Glutamatergic neuron (in vitro differentiated cells): ENCODE results near the gene ARF1. TPM values are rescaled to one million over a fixed set of nuclear protein-coding genes. Genes with fewer than 3 reads are reported as not detected.
A peak's percentile ranks its signal among the peaks of the same experiment; 100 is the strongest.

Source experiments
- DNase-seq: peaks from one replicate; pipeline ENCODE4 v3.0.0; 2022
- H3K27ac Mint-ChIP-seq: one replicate; pipeline ENCODE4 v1.8.0; 2020; ENCODE audit warnings: mild to moderate bottlenecking, mixed read lengths, inconsistent platforms; ENCODE audit not compliant: unreplicated experiment
- H3K27me3 Mint-ChIP-seq: one replicate; pipeline ENCODE4 v1.8.0; 2020; ENCODE audit warnings: mild to moderate bottlenecking, moderate library complexity, mixed read lengths, inconsistent platforms; ENCODE audit not compliant: unreplicated experiment
- H3K36me3 Mint-ChIP-seq: one replicate; pipeline ENCODE4 v1.8.0; 2020; ENCODE audit warnings: mild to moderate bottlenecking, mixed read lengths, inconsistent platforms; ENCODE audit not compliant: unreplicated experiment
- H3K4me1 Mint-ChIP-seq: one replicate; pipeline ENCODE4 v1.8.0; 2020; ENCODE audit warnings: mild to moderate bottlenecking, low read depth, mixed read lengths, inconsistent platforms; ENCODE audit not compliant: unreplicated experiment
- H3K4me3 Mint-ChIP-seq: one replicate; pipeline ENCODE4 v1.8.0; 2020; ENCODE audit warnings: mild to moderate bottlenecking, mixed read lengths, inconsistent platforms; ENCODE audit not compliant: unreplicated experiment
- H3K9me3 Mint-ChIP-seq: one replicate; pipeline ENCODE4 v1.8.0; 2020; ENCODE audit warnings: mild to moderate bottlenecking, moderate library complexity, mixed read lengths, inconsistent platforms; ENCODE audit not compliant: unreplicated experiment
- total RNA-seq: library from RNA; stranded (reverse); fragmentation: NEBNext Ultra II Directional; extraction: Animal tissue kit (Norgen Biotek cat#: 25700); gene quantifications from one replicate; pipeline ENCODE4 v1.2.1, GENCODE V29; 2021; ENCODE audit not compliant: unreplicated experiment
- TF ChIP-seq, protein P1 (sequence below): fragments of 200-600 bp; sonication (generic); IDR thresholded peaks from one replicate; pipeline ENCODE4 v1.5.0; 2021; ENCODE audit not compliant: partially characterized antibody, unreplicated experiment

The ARF1 gene
- total RNA-seq, 1 donor from 2014 or later = 222 TPM

DNA sequence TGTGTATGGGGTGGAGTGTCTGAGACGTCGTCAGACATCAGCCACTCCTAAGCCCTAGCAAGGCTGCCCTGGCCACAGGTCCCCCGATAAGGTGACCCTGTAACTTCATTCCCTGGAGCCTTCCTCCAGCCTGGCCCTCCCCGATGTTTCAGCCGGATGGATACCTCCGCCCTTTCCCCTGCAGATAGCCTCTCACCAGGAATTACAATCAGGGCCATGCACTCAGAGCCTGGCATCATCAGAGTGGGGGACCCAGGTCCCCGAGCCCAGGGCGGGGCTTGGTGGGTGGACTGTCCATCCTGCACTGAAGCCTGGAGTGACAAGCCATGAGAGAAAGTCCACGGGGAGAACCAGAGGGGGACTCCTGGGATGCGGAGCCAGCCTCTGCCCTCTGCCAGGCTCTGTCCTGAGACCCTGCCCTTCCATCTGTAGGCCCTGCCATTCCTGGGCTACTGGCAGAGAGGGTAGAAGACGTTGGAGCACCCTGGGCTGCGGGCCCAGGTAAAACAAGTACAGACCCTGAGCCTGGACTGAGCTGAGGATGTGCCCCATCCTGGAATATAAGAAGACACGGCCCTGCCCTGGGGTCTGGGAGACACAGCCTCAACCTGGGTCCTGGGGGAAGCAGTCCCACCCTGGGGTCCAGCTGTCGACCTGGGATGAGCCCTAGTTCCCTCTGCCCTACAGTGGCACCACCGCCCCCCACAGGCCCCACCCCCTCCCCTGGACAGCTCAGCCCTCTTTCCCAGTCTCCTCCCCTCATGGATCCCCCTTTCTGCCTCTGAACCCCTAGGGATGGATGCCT lies 16.8 kb upstream of the ARF1 start:
- Mint-ChIP-seq H3K4me1 (no peaks in the 10 kb centered on the region), H3K36me3 (peaks cover 4% of the 10 kb centered on the region), H3K4me3 (no peak overlapping the region), H3K27ac (no peak overlapping the region), H3K9me3 (peaks cover 4% of the 10 kb centered on the region), H3K27me3 (peaks cover 12% of the 10 kb centered on the region)
- TF ChIP-seq, protein P1, sequence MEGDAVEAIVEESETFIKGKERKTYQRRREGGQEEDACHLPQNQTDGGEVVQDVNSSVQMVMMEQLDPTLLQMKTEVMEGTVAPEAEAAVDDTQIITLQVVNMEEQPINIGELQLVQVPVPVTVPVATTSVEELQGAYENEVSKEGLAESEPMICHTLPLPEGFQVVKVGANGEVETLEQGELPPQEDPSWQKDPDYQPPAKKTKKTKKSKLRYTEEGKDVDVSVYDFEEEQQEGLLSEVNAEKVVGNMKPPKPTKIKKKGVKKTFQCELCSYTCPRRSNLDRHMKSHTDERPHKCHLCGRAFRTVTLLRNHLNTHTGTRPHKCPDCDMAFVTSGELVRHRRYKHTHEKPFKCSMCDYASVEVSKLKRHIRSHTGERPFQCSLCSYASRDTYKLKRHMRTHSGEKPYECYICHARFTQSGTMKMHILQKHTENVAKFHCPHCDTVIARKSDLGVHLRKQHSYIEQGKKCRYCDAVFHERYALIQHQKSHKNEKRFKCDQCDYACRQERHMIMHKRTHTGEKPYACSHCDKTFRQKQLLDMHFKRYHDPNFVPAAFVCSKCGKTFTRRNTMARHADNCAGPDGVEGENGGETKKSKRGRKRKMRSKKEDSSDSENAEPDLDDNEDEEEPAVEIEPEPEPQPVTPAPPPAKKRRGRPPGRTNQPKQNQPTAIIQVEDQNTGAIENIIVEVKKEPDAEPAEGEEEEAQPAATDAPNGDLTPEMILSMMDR = no peak
- peak; percentile 11 for DNase-seq

DNA sequence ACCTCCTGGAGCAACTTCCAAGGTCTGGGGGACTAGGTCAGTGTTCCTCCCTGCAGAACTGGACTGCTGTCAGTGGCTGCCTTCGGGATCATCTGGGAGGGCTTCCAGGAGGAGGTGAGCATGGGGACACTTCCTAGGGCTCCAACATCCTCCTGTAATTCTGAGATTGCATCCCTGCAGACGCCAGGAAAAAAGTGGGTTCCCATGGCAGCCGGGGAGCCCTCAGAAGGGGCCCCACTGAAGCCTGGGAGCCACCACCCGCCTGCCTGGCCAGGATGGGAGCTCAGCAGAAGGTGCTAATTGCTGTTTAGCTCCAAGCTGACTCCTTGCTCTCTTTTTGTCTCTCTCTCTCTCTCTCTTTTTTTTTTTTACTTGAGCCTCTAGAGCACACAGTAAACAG lies 16.1 kb upstream of the ARF1 start:
- Mint-ChIP-seq H3K9me3 (no peaks in the 10 kb centered on the region), H3K36me3 (no peaks in the 10 kb centered on the region), H3K27ac (no peak overlapping the region), H3K4me3 (no peak overlapping the region), H3K4me1 (no peaks in the 10 kb centered on the region), H3K27me3 (peaks cover 12% of the 10 kb centered on the region)
- DNase-seq = no peak
- TF ChIP-seq, protein P1 = no peak

DNA sequence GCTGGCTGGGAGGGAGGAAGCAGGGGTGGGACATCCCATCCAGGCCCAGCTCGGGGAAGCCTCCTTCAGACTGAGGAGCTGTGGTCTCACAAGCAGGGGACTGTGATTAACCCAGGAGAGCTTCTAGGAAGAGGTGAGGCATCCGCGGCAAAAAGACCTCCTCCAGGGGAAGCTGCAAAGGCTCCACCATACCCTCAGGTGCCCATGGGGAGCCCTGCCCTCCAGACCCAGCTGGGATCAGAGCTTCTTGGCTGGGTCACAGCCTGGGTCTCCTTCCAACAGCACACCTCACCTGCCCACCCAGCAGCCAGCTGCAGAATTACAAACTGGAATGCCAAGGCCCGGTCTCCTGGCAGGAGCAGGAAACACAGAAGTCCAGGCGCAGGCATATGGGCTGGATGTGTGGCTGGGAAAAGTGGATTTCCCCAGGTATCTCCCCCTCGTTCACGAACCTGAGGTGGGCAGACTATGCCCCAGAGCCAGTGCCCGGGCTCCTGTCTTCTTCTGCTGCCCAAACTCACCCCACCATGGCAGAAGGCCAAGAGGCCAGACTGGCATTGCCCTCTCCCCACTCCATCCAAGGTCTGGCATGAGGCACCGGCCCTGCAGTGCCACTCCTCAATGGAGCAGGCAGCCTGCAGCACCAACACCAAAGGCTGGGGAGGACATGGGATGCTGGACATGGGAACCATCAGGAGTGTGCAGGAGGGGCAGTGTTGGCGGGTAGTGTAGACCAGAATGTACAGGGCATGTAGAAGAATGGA lies 15.4 kb upstream of the ARF1 start:
- no peaks in the 10 kb centered on the region for H3K36me3 Mint-ChIP-seq
- no peaks in the 10 kb centered on the region for H3K9me3 Mint-ChIP-seq
- no peak for DNase-seq
- H3K27me3 Mint-ChIP-seq = peaks cover 12% of the 10 kb centered on the region
- H3K4me3 Mint-ChIP-seq = no peak overlapping the region
- TF ChIP-seq, protein P1 = no peak
- H3K27ac Mint-ChIP-seq = no peak overlapping the region
- no peaks in the 10 kb centered on the region for H3K4me1 Mint-ChIP-seq

DNA sequence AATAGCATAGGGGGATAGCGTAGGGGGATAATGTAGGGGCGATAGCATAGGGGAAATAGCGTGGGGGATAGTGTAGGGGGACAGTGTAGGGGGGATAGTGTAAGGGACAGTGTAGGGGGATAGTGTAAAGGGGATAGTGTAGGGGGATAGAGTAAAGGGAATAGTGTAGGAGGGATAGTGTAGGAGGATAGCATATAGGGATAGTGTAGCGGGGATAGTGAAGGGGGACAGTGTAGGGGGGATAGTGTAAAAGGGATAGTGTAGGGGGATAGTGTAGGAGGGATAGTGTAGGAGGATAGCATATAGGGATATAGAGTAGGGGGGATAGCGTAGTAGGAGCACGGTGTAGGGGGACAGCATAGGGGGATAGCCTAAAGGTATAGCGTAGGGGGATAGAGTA lies 14.1 kb upstream of the ARF1 start:
- H3K4me1 Mint-ChIP-seq = no peaks in the 10 kb centered on the region
- no peak overlapping the region for H3K27ac Mint-ChIP-seq
- no peaks in the 10 kb centered on the region for H3K36me3 Mint-ChIP-seq
- TF ChIP-seq, protein P1 = no peak
- no peak overlapping the region for H3K4me3 Mint-ChIP-seq
- no peaks in the 10 kb centered on the region for H3K9me3 Mint-ChIP-seq
- DNase-seq = no peak
- peaks cover 12% of the 10 kb centered on the region for H3K27me3 Mint-ChIP-seq

DNA sequence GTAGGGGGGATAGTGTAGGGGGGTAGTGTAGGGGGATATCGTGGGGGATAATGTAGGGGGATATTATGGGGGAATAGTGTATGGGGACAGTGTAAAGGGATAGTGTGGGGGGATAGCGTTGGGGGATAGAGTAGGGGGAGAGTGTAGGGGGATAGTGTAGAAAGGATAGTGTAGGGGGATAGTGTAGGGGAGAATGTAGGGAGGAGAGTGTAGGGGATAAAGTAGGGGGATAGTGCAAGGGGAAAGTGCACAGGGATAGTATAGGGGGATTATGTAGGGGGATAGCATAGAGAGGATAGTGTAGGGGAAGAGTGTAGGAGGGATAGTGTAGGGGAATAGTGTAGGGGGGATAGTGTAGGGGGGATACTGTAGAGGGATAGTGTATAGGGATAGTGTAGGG lies 12.3 kb upstream of the ARF1 start:
- Mint-ChIP-seq H3K36me3 (no peaks in the 10 kb centered on the region), H3K4me1 (no peaks in the 10 kb centered on the region), H3K27me3 (peaks cover 15% of the 10 kb centered on the region), H3K9me3 (no peaks in the 10 kb centered on the region), H3K27ac (no peak overlapping the region), H3K4me3 (no peak overlapping the region)
- DNase-seq = no peak
- TF ChIP-seq, protein P1 = no peak
